ENCODE results near the gene CERS6.
"Not testable (repeated sequence)": the region's sequence is repeated elsewhere in the genome, so short reads cannot be mapped to it uniquely, and the experiment has no call there.

CERS6 gene

GRCh38 chr2:168639018-168639417 is 182.9 kb downstream of the CERS6 start:
- DNase-seq (ENCODE audit: low read depth in 2 of 2), result no peak

- peak; percentile 67 to 69 for DNase-seq (ENCODE audit: low read depth in 2 of 2)
Observed at GRCh38 chr2:168639441-168639898, 183.4 kb downstream of the CERS6 start.

- no peak for DNase-seq (ENCODE audit: low read depth in 2 of 2)
Observed at GRCh38 chr2:168640039-168640438, 184.0 kb downstream of the CERS6 start.

GRCh38 chr2:168641636-168642035 is 185.6 kb downstream of the CERS6 start:
- DNase-seq (ENCODE audit: low read depth in 2 of 2), result no peak

GRCh38 chr2:168642873-168643272 is 186.8 kb downstream of the CERS6 start:
- DNase-seq (ENCODE audit: low read depth in 2 of 2), result no peak

- no peak for DNase-seq (ENCODE audit: low read depth in 2 of 2)
Observed at GRCh38 chr2:168643979-168644378, 187.9 kb downstream of the CERS6 start.

- no peak for DNase-seq (ENCODE audit: low read depth in 2 of 2)
Observed at GRCh38 chr2:168645696-168646338, 189.7 kb downstream of the CERS6 start.

GRCh38 chr2:168649105-168649504 is 193.0 kb downstream of the CERS6 start:
- no peak for DNase-seq (ENCODE audit: low read depth in 2 of 2)

- DNase-seq (ENCODE audit: low read depth in 2 of 2), result no peak
Observed at GRCh38 chr2:168649562-168649961, 193.5 kb downstream of the CERS6 start.

- DNase-seq (ENCODE audit: low read depth in 2 of 2), result no peak
Observed at GRCh38 chr2:168650139-168650538, 194.1 kb downstream of the CERS6 start.

- DNase-seq (ENCODE audit: low read depth in 2 of 2), result no peak
Observed at GRCh38 chr2:168650781-168651180, 194.7 kb downstream of the CERS6 start.

- no peak for DNase-seq (ENCODE audit: low read depth in 2 of 2)
Observed at GRCh38 chr2:168652997-168653921, 197.2 kb downstream of the CERS6 start.

GRCh38 chr2:168654705-168655104 is 198.6 kb downstream of the CERS6 start:
- no peak for DNase-seq (ENCODE audit: low read depth in 2 of 2)

GRCh38 chr2:168655207-168655606 is 199.1 kb downstream of the CERS6 start:
- DNase-seq (ENCODE audit: low read depth in 2 of 2), result no peak

GRCh38 chr2:168657378-168657777 is 201.3 kb downstream of the CERS6 start:
- not testable (repeated sequence) for DNase-seq (ENCODE audit: low read depth in 2 of 2)

- no peak for DNase-seq (ENCODE audit: low read depth in 2 of 2)
Observed at GRCh38 chr2:168658706-168659105, 202.6 kb downstream of the CERS6 start.

- DNase-seq (ENCODE audit: low read depth in 2 of 2), result no peak
Observed at GRCh38 chr2:168660870-168661862, 205.1 kb downstream of the CERS6 start.

GRCh38 chr2:168661863-168662256 is 205.8 kb downstream of the CERS6 start:
- no peak for DNase-seq (ENCODE audit: low read depth in 2 of 2)

GRCh38 chr2:168662651-168663208 is 206.7 kb downstream of the CERS6 start:
- DNase-seq (ENCODE audit: low read depth in 2 of 2), result no peak

GRCh38 chr2:168663993-168664392 is 207.9 kb downstream of the CERS6 start:
- no peak for DNase-seq (ENCODE audit: low read depth in 2 of 2)

- DNase-seq (ENCODE audit: low read depth in 2 of 2), result not testable (repeated sequence)
Observed at GRCh38 chr2:168664715-168665114, 208.6 kb downstream of the CERS6 start.
